Lung (tissue), 12 donors: ENCODE measurements around the gene FGGY. TPM values are rescaled to one million over a fixed set of nuclear protein-coding genes. Genes with fewer than 3 reads are reported as not detected.

ENCODE experiments used
- ATAC-seq: fragments of 200-7000 bp; cut with Tn5 transposase; one replicate; pipeline ENCODE4 v1.9.1; 2020; ENCODE audit warnings: moderate number of reproducible peaks; ENCODE audit not compliant: insufficient read depth, low FRiP score
- DNase-seq, 3 donors: peaks; one replicate each; pipeline ENCODE4 v3.0.0-alpha.2; 2013 to 2017
- H3K27ac ChIP-seq, 2 donors: one replicate each; pipeline ENCODE4 v1.5.1; 2013; ENCODE audit warnings: mild to moderate bottlenecking in 2 of 2, moderate library complexity in 2 of 2, control low read depth in 1 of 2, inconsistent platforms in 1 of 2, low read depth in 1 of 2, low read length in 1 of 2
- H3K27me3 ChIP-seq, 3 donors: one replicate each; pipeline ENCODE4 v1.5.1; 2013; ENCODE audit warnings: low read length in 2 of 3; ENCODE audit not compliant: control insufficient read depth in 3 of 3, insufficient read depth in 3 of 3
- H3K36me3 ChIP-seq, 4 donors: one replicate each; pipeline ENCODE4 v1.5.1; 2013; ENCODE audit warnings: low read length in 4 of 4, mild to moderate bottlenecking in 1 of 4, moderate library complexity in 1 of 4; ENCODE audit not compliant: control insufficient read depth in 4 of 4, insufficient read depth in 4 of 4
- H3K4me1 ChIP-seq, 5 donors: one replicate each; pipeline ENCODE4 v1.5.1; 2013; ENCODE audit warnings: low read length in 5 of 5, mild to moderate bottlenecking in 2 of 5, moderate library complexity in 1 of 5; ENCODE audit not compliant: control insufficient read depth in 5 of 5, insufficient read depth in 5 of 5
- H3K4me3 ChIP-seq: one replicate; pipeline ENCODE4 v1.5.1; 2013; ENCODE audit warnings: mild to moderate bottlenecking, control low read depth, moderate library complexity
- H3K9ac ChIP-seq, 2 donors: one replicate each; pipeline ENCODE4 v1.5.1; 2013; ENCODE audit warnings: low read length in 2 of 2, control low read depth in 1 of 2; ENCODE audit not compliant: insufficient read depth in 1 of 2
- H3K9me3 ChIP-seq, 4 donors: one replicate each; pipeline ENCODE4 v1.5.1; 2013; ENCODE audit warnings: low read length in 3 of 4, mild to moderate bottlenecking in 1 of 4, moderate library complexity in 1 of 4; ENCODE audit not compliant: control insufficient read depth in 4 of 4, insufficient read depth in 3 of 4
- WGBS, 2 donors: extraction: QIAGEN DNeasy Blood & Tissue Kit; methylation state at CpG; one replicate each; pipeline ENCODE4 v1.1.7; 2013; 5-methylcytosine and 5-hydroxymethylcytosine counted together
- polyA plus RNA-seq, 2 donors: library from polyadenylated mRNA; stranded (reverse); fragments of 200-250 nt; gene quantifications; one replicate each; pipeline ENCODE4 v1.2.1, GENCODE V29; 2013
- total RNA-seq, 2 donors: library from RNA; depleted of rRNA in 1 of 2; stranded (reverse); fragments of >200 nt in 1 of 2; gene quantifications; one replicate each; pipeline ENCODE4 v1.2.1, GENCODE V29; 2014 to 2021
- TF ChIP-seq, protein P1 (sequence below): IDR thresholded peaks from 2 replicates; pipeline ENCODE4 v1.5.1; 2012; ENCODE audit warnings: mild to moderate bottlenecking; ENCODE audit errors: control extremely low read depth, extremely low read depth
- donor health status: control.
- donor health status: control.
- donor health status: Bipolar disorder and iron deficiency.
- donor health status: healthy.
- donor health status: DM: yes; HTN: yes; CAD: no.

The FGGY gene
- total and polyA plus RNA-seq, 4 donors: 16.1 to 42.3 (median 18.3) TPM

DNA sequence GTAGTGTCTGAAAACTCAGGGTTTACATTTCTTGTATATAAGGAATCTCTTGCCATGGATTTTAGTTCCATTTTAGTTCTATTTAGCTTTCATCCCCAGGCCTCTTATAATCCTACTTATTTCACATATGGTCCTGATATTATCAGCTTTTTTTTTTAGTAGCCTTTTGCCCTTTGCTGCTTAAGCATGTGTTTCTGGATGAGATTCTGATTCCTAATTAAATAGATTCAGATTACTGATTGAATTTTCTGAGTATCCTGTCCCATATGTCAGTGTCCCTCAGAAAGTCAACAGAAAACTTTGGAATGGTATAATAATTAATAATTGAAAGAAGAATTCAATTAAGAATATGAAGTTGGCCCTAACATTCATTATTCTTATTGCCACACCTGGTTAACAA lies 383.1 kb downstream of the FGGY start:
- ATAC-seq (no peak), DNase-seq (no peak)
- no peak overlapping the region for H3K9ac ChIP-seq
- no peak overlapping the region for H3K4me3 ChIP-seq
- no peak overlapping the region for H3K27ac ChIP-seq
- peaks cover 2 to 41% (median 5%) of the 10 kb centered on the region in 5 donors for H3K4me1 ChIP-seq
- no peaks in the 10 kb centered on the region for H3K9me3 ChIP-seq
- TF ChIP-seq, protein P1, sequence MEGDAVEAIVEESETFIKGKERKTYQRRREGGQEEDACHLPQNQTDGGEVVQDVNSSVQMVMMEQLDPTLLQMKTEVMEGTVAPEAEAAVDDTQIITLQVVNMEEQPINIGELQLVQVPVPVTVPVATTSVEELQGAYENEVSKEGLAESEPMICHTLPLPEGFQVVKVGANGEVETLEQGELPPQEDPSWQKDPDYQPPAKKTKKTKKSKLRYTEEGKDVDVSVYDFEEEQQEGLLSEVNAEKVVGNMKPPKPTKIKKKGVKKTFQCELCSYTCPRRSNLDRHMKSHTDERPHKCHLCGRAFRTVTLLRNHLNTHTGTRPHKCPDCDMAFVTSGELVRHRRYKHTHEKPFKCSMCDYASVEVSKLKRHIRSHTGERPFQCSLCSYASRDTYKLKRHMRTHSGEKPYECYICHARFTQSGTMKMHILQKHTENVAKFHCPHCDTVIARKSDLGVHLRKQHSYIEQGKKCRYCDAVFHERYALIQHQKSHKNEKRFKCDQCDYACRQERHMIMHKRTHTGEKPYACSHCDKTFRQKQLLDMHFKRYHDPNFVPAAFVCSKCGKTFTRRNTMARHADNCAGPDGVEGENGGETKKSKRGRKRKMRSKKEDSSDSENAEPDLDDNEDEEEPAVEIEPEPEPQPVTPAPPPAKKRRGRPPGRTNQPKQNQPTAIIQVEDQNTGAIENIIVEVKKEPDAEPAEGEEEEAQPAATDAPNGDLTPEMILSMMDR: no peak
- no peaks in the 10 kb centered on the region for H3K36me3 ChIP-seq
- H3K27me3 ChIP-seq: no peaks in the 10 kb centered on the region

DNA sequence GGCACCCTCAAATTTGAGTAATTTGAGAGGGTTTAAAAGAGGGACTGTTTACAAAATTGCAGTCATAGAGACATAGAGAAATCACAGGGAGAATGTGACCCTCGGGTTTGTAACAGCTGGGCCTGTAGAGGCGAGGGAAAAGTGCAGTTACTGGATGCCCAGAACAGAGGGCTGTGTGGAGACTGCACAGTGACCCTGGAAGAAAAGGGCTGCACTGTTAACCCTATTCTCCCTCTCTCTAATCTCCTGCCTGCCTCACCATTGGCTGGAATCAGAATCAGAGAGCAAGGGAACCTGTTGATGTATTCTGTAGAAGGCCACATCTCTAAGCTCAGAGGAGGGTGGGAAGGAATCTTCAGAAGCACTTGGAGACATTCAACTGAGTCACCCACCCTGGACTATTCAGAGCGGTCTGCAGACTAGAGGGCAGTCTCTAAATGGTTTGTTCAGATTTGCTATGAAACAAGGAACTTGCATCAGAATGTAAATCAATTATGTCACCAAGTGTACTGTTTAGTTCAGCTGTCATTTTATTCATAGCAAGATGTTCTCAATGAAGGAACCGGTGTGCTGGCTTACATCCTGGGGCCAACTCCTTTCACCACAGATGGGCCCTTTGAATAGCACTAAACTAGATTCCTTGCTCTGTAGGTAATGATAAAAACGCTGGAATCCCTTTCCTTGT lies 385.6 kb downstream of the FGGY start:
- Histone ChIP-seq H3K4me1 (peaks cover 0 to 19% (median 4%) of the 10 kb centered on the region in 5 donors), H3K36me3 (no peaks in the 10 kb centered on the region), H3K27me3 (no peaks in the 10 kb centered on the region), H3K9ac (no peak overlapping the region), H3K4me3 (no peak overlapping the region), H3K27ac (no peak overlapping the region), H3K9me3 (no peaks in the 10 kb centered on the region)
- TF ChIP-seq, protein P1: no peak
- no peak for ATAC-seq
- peak in 1 of 3 donors; percentile 42 for DNase-seq
- 65 to 67% methylated on average over 5 of the region's 5 CpGs for WGBS, 2 donors

DNA sequence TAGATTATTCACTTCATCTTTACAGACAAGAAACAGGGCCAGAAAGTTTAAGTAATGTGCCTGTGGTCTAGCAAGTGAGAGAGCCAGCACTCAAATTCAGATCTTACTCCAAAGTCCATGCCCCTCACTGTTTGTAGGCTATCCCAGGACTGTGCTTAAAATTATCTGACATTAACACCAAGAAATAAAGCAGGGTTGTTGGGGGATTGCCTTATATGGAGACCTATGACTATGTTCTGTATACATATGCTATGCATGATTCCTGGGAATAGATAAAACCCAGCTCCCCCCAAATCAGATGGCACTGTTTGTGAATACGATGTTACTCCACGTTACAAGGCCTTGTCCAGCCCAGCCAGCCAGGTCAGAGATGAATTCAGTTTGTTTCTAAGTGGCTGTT lies 386.3 kb downstream of the FGGY start:
- H3K4me3 ChIP-seq: no peak overlapping the region
- whole genome bisulfite sequencing, 2 donors: 94 to 100% methylated on average over 2 of the region's 2 CpGs

More for the DNA sequence above, 386.3 kb downstream of the FGGY start:
- H3K9ac ChIP-seq: no peak overlapping the region
- no peaks in the 10 kb centered on the region for H3K27me3 ChIP-seq
- peaks cover 0 to 14% (median 4%) of the 10 kb centered on the region in 5 donors for H3K4me1 ChIP-seq
- ATAC-seq (no peak), DNase-seq (no peak)
- TF ChIP-seq, protein P1: no peak
- H3K9me3 ChIP-seq: no peaks in the 10 kb centered on the region
- H3K27ac ChIP-seq: no peak overlapping the region
- no peaks in the 10 kb centered on the region for H3K36me3 ChIP-seq
